ENCODE results near the gene TTC7B.

DNA sequence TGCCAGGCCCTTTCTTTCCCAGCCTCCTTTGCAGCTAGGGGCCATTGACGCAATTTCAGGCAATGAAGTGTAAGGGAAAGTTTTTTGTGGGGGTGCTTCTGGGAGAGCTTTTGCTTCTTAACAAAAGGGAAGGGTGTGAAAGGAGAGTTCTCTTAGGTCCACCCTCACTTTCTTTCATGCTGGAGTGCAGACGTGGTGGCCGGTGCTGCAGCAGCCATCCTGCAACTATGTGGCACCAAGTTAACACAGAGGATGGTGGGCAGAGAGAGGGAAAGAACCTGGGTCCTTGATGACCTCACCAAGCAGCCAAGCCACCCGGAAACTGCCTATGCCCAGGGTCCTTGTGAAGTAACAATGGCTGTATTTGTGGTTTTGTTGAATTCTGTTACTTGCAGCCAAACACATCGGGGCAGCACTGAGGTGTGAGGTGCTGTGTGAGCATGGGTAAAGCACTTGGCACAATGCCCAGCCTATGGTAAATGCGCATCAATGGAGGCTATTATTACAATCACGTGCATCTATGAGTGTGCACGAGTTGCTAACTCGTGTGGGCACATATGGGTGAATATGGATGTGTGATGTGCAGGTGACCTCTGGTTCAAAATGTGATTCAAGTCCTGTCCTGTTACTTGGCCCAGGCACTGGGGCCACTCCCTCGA, 296.8 kb downstream of the TTC7B start:
- TF ChIP-seq CTCF (IDR thresholded peaks at IDR 0.05 in 4 of 5, conservative IDR thresholded peaks at IDR 0.05 in 1 of 5) (no peak), POLR2A (IDR thresholded peaks at IDR 0.05) (no peak)

Measured in gastrocnemius medialis (tissue), 4 donors.